Heart left ventricle (tissue), 13 donors: ENCODE data around the gene PGA4.

Experiments
- CTCF ChIP-seq, 12 donors: fragments of 200-600 bp; sonication (generic) in 4 of 12; IDR thresholded peaks; one replicate each; pipeline versions ENCODE4 v1.5.0 to v1.8.0; 2018 to 2022; ENCODE audit warnings: antibody characterized with exemption in 12 of 12, mild to moderate bottlenecking in 5 of 12
- POLR2A ChIP-seq, 2 donors: fragments of 450-650 bp; IDR thresholded peaks; one replicate each; pipeline ENCODE4 v1.6.1; 2017; ENCODE audit warnings: antibody characterized with exemption in 2 of 2, mild to moderate bottlenecking in 2 of 2, moderate library complexity in 2 of 2
- donor health status: ischemic (EF 13 %, LVEDD 7.1; RV severe dilation, severe dysfunction).
- donor health status: DM: no; HTN: yes; CAD: no.
- donor health status: DM: no; HTN: no; CAD: no.
- donor health status: ischemic (EF 25% LVEDD 6.9; RV normal size, moderate dysfunction).
- donor health status: ischemic (EF 25% LVEDD 5.7; RV mildly dilated, moderate dysfunction).
- donor health status: ischemic (EF 35%, LVEDD 5.7; RV mildly dilated, moderate dysfunction).
- donor health status: nonischemic (EF 11% LVEDD 7.7; RV severe dilation, severe dysfunction).
- donor health status: DM: yes; HTN: yes; CAD: no.
- donor health status: PGD.
- donor health status: ischemic (EF 29% LVEDD 5.4; RV normal size, mild dysfunction).
- donor health status: nonischemic (EF 23%, LVEDD 6.1; RV moderate dilation, normal function).

- TF ChIP-seq CTCF (IDR thresholded peaks at IDR 0.05) (no peak), POLR2A (IDR thresholded peaks at IDR 0.05) (no peak)
Observed at GRCh38 chr11:61277186-61278000, 55.2 kb downstream of the PGA4 start.
